CD4-positive, alpha-beta T cell (primary cell): ENCODE data around the gene NDRG3. TPM values are rescaled to one million over a fixed set of nuclear protein-coding genes. Genes with fewer than 3 reads are reported as not detected.
A peak's percentile ranks its signal among the peaks of the same experiment; 100 is the strongest.

Experiments
- ATAC-seq: fragments of 200-7000 bp; cut with Tn5 transposase; one replicate; pipeline ENCODE4 v1.10.0; 2022; ENCODE audit warnings: mild to moderate bottlenecking; ENCODE audit not compliant: poor library complexity
- CTCF ChIA-PET: fragments of 350-600 bp; sonication (Branson Sonifier 250); formaldehyde crosslinking; loops from one replicate; lab custom pipeline; 2021; ENCODE audit warnings: antibody characterized with exemption, inconsistent platforms; lab: Charles Lee
- POLR2A ChIA-PET: fragments of 350-600 bp; sonication (Branson Sonifier 250); formaldehyde crosslinking; loops from one replicate; lab custom pipeline; 2021; ENCODE audit warnings: antibody characterized with exemption, inconsistent platforms; lab: Charles Lee
- DNase-seq, 14 experiments: peaks; one replicate each; pipeline ENCODE4 v3.0.0-alpha.2; 2013 to 2020; ENCODE audit warnings: mixed read lengths in 2 of 14
- H3K27ac ChIP-seq, 2 donors: one replicate each; pipeline versions ENCODE4 v1.5.1 to v1.7.0; 2013; ENCODE audit warnings: low read length in 2 of 2, low read depth in 1 of 2, mild to moderate bottlenecking in 1 of 2
- H3K27me3 ChIP-seq, 2 experiments: 1 replicate in 1 of 2; 2 replicates in 1 of 2; pipeline versions ENCODE4 v1.6.1 to v1.7.0; 2013; ENCODE audit warnings: low read length in 2 of 2, control low read depth in 1 of 2, mild to moderate bottlenecking in 1 of 2, moderate library complexity in 1 of 2; ENCODE audit not compliant: insufficient read depth in 2 of 2, control insufficient read depth in 1 of 2
- H3K36me3 ChIP-seq: one replicate; pipeline ENCODE4 v1.6.1; 2013; ENCODE audit warnings: low read length, control low read depth; ENCODE audit not compliant: insufficient read depth
- H3K4me1 ChIP-seq: one replicate; pipeline ENCODE4 v1.6.1; 2013; ENCODE audit warnings: low read length, control low read depth; ENCODE audit not compliant: insufficient read depth
- H3K4me3 ChIP-seq: one replicate; pipeline ENCODE4 v1.5.1; 2013; ENCODE audit warnings: mild to moderate bottlenecking, low read length, moderate library complexity
- H3K9me3 ChIP-seq, 2 experiments: 1 replicate in 1 of 2; 2 replicates in 1 of 2; pipeline versions ENCODE4 v1.6.1 to v1.7.0; 2013; ENCODE audit warnings: low read length in 2 of 2, mild to moderate bottlenecking in 2 of 2, control low read depth in 1 of 2, moderate library complexity in 1 of 2; ENCODE audit not compliant: control insufficient read depth in 1 of 2, insufficient read depth in 1 of 2
- H3K27ac Mint-ChIP-seq: one replicate; pipeline ENCODE4 v1.8.0; 2020; ENCODE audit warnings: mixed read lengths
- H3K27me3 Mint-ChIP-seq: one replicate; pipeline ENCODE4 v1.8.0; 2021; ENCODE audit warnings: mixed read lengths
- H3K36me3 Mint-ChIP-seq: one replicate; pipeline ENCODE4 v1.8.0; 2021; ENCODE audit warnings: low read depth, mixed read lengths
- H3K4me1 Mint-ChIP-seq: one replicate; pipeline ENCODE4 v1.8.0; 2021; ENCODE audit warnings: low read depth, mixed read lengths
- H3K4me3 Mint-ChIP-seq: one replicate; pipeline ENCODE4 v1.8.0; 2020; ENCODE audit warnings: mild to moderate bottlenecking, mixed read lengths
- H3K9me3 Mint-ChIP-seq: one replicate; pipeline ENCODE4 v1.8.0; 2020; ENCODE audit warnings: mixed read lengths
- intact Hi-C, 2 experiments: fragments of 100-400 bp; cut with DNase I in 1 of 2; cut with micrococcal nuclease in 1 of 2; formaldehyde crosslinking; loops; one replicate each; pipeline versions ENCODE4 v1.15.1 to v1.9.0; 2023 to 2025; cut with DNase I, micrococcal nuclease
- total RNA-seq, 174 experiments: library from RNA in 2 of 174; stranded (reverse) in 2 of 174; gene quantifications; one replicate each; pipeline ENCODE4 v1.2.3 and lab custom pipeline; 2021 to 2026
- TF ChIP-seq, protein P1 (sequence below): fragments of 200-600 bp; IDR thresholded peaks from one replicate; pipeline ENCODE4 v1.8.0; 2022; ENCODE audit warnings: antibody characterized with exemption, mild to moderate bottlenecking

The NDRG3 gene
- total RNA-seq, 2 experiments from 2014 or later: 17.3 to 17.5 TPM

DNA sequence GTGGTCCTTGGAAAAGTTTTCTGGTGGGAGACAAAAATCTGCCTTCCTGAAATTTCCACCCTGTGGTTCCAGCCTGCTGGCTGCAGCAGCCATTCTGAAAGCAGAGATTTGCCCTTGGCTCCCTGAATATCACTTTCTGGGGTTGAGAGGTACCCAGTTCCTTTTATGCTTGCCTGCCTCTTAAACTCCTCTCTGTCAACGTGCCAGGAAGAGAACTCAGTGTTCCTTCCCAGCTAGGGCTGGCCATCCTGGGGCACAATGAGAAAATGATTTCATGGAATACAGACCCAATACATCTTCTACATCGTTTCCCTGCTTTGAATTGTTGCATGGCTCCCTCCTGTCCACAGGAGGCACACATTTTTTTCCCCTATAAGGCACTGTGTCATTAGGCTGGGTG, 29.3 kb upstream of the NDRG3 start:
- Mint-ChIP-seq H3K27ac (peak overlapping the region; percentile 94), H3K4me1 (peaks cover 21% of the 10 kb centered on the region), H3K27me3 (no peaks in the 10 kb centered on the region), H3K36me3 (peaks cover 13% of the 10 kb centered on the region), H3K9me3 (no peaks in the 10 kb centered on the region), H3K4me3 (peak overlapping the region; percentile 78)
- intact Hi-C loops: loop anchor here (2.0 kb wide), 2 partner anchors 314 to 322 kb away; no protein-coding TSS in a partner anchor
- ATAC-seq: no peak
- CTCF ChIA-PET: interaction anchor here (0.7 to 1.4 kb wide), 2 partner anchors 21 to 142 kb away, joined by 3 to 5 read pairs; no protein-coding TSS in a partner anchor
- no peaks in the 10 kb centered on the region for H3K36me3 ChIP-seq
- H3K9me3 ChIP-seq: no peaks in the 10 kb centered on the region
- no peak overlapping the region for H3K27ac ChIP-seq
- H3K4me1 ChIP-seq: peaks cover 21% of the 10 kb centered on the region
- no peak for DNase-seq
- H3K4me3 ChIP-seq: no peak overlapping the region
- H3K27me3 ChIP-seq: no peaks in the 10 kb centered on the region
- TF ChIP-seq, protein P1, sequence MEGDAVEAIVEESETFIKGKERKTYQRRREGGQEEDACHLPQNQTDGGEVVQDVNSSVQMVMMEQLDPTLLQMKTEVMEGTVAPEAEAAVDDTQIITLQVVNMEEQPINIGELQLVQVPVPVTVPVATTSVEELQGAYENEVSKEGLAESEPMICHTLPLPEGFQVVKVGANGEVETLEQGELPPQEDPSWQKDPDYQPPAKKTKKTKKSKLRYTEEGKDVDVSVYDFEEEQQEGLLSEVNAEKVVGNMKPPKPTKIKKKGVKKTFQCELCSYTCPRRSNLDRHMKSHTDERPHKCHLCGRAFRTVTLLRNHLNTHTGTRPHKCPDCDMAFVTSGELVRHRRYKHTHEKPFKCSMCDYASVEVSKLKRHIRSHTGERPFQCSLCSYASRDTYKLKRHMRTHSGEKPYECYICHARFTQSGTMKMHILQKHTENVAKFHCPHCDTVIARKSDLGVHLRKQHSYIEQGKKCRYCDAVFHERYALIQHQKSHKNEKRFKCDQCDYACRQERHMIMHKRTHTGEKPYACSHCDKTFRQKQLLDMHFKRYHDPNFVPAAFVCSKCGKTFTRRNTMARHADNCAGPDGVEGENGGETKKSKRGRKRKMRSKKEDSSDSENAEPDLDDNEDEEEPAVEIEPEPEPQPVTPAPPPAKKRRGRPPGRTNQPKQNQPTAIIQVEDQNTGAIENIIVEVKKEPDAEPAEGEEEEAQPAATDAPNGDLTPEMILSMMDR: no peak
- POLR2A ChIA-PET: interaction anchor here (2.5 kb wide), 1 partner anchor 169 kb away, joined by 16 read pairs; the partner anchor contains the start of gene RAB5IF

DNA sequence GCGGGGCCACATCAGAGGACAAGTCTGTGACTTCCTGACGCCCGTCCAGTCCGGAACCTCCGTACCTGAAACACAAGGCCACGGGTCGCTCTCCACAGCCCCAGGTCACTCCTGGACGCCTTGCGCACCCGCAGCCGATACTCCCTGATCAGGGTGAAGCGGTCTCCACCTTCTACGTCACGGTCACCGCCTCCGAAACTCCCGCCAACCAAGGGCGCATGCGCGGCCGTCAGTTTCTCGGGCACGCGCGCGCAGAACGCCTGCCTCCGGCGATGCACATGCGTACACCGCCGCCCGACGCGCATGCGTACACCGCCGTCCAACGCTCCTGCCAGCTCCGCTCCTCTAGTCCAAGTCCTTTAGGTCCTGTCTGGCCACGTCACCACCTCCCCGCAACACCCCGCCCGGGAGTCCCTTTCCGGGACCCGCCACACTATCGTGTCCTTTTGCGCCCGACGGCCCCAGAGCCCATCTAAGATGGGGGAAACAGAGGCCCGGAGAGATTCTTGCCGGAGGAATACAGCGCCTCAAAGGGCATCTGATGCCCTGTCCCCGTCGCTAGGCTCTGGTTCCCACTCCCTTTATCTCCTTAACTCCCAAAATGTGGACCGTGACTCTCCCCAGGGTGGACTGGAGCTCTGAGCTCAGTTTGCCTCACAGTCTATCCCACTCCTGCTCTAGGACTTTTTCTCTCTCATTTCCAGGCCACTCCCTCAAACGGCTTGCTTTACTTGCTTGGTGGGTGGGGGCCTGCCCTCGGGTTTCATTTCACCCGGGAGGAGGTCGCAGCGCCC, 27.9 kb upstream of the NDRG3 start, which contains the start of gene DSN1:
Gene DSN1 (minus strand): TSS at position 167 of the 794 bp plus-strand sequence. CDS start 2,305 bp downstream, outside the sequence.
- no peaks in the 10 kb centered on the region for H3K27me3 ChIP-seq
- ATAC-seq (peak; percentile 78), DNase-seq (peak; percentile 95 to 99 (median 98))
- H3K27ac Mint-ChIP-seq: peak within 1 kb of the TSS; percentile 94
- no peaks in the 10 kb centered on the region for H3K9me3 ChIP-seq
- intact Hi-C loops: loop anchor here (1.0 to 5.0 kb wide), 7 partner anchors 26 to 323 kb away; partner anchors contain the start of genes RAB5IF (in 2 of the 2) and NDRG3 (in 1 of the 2)
- ChIA-PET CTCF (interaction anchor here (0.6 to 1.4 kb wide), 13 partner anchors 10 to 202 kb away, joined by 3 to 7 read pairs (median 3); partner anchors contain the start of genes NDRG3 and RAB5IF), POLR2A (interaction anchor here (0.7 to 2.5 kb wide), 11 partner anchors 15 to 820 kb away, joined by 3 to 16 read pairs (median 4); partner anchors contain the start of genes NDRG3, RAB5IF, SCAND1 and SLA2)
- H3K9me3 Mint-ChIP-seq: no peaks in the 10 kb centered on the region
- H3K27ac ChIP-seq: peak within 1 kb of the TSS; percentile 83 to 91
- H3K4me3 ChIP-seq: peak within 1 kb of the TSS; percentile 86
- H3K4me3 Mint-ChIP-seq: peak within 1 kb of the TSS; percentile 97
- H3K36me3 ChIP-seq: no peaks in the 10 kb centered on the region
- H3K27me3 Mint-ChIP-seq: no peaks in the 10 kb centered on the region
- H3K4me1 ChIP-seq: peaks cover 21% of the 10 kb centered on the region
- peaks cover 18% of the 10 kb centered on the region for H3K36me3 Mint-ChIP-seq
- TF ChIP-seq, protein P1: no peak
- peaks cover 21% of the 10 kb centered on the region for H3K4me1 Mint-ChIP-seq

DNA sequence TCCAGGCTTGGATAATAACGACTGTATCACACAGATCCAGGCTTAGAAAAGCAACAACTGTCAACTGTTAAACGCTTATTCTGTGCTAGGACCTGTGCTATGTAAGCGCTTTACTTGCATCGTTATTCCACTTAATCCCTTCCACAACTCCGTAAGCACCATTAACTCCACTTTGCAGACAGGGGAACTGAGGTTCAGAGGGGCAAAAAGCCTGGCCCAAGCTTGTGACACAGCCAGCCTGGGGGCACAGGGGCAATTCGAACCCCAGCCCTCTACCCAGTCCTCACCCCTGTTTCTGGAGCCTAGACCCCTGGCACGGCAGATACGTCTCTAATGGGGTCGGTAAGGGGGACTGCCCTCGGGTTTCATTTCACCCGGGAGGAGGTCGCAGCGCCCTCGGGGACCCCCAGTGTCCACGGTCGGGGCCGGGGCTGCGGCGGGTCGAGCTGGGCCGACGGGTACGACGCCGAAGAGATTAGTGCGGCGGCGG, 27.3 kb upstream of the NDRG3 start:
- no peaks in the 10 kb centered on the region for H3K9me3 Mint-ChIP-seq
- peak overlapping the region; percentile 86 for H3K4me3 ChIP-seq
- H3K27ac Mint-ChIP-seq: peak overlapping the region; percentile 94
- ChIA-PET POLR2A (interaction anchor here (0.7 to 2.5 kb wide), 8 partner anchors 26 to 312 kb away, joined by 3 to 16 read pairs (median 4); partner anchors contain the start of genes NDRG3, RAB5IF, SLA2 and TGIF2), CTCF (interaction anchor here (0.6 to 1.4 kb wide), 10 partner anchors 18 to 202 kb away, joined by 3 to 7 read pairs (median 3); partner anchors contain the start of genes NDRG3 and RAB5IF)
- intact Hi-C loops: loop anchor here (1.0 to 5.0 kb wide), 3 partner anchors 26 to 166 kb away; partner anchors contain the start of gene RAB5IF (in 2 of the 2)
- no peaks in the 10 kb centered on the region for H3K36me3 ChIP-seq
- ATAC-seq: no peak
- peaks cover 20% of the 10 kb centered on the region for H3K36me3 Mint-ChIP-seq
- no peaks in the 10 kb centered on the region for H3K9me3 ChIP-seq
- peaks cover 21% of the 10 kb centered on the region for H3K4me1 Mint-ChIP-seq
- no peak for DNase-seq
- H3K27me3 Mint-ChIP-seq: no peaks in the 10 kb centered on the region
- TF ChIP-seq, protein P1: no peak
- H3K4me3 Mint-ChIP-seq: peak overlapping the region; percentile 97
- H3K27ac ChIP-seq: peak overlapping the region; percentile 83 to 91
- no peaks in the 10 kb centered on the region for H3K27me3 ChIP-seq
- H3K4me1 ChIP-seq: peaks cover 21% of the 10 kb centered on the region
